Cardiac ventricle fibroblast (primary cell): ENCODE data around the gene TIGIT. TPM values are rescaled to one million over a fixed set of nuclear protein-coding genes. Genes with fewer than 3 reads are reported as not detected.

Source experiments
- total RNA-seq: library from RNA; depleted of rRNA; stranded (reverse); fragments of >200 nt; gene quantifications from 2 replicates; pipeline ENCODE4 v1.2.3, GENCODE V29; 2015

The TIGIT gene
- total RNA-seq, result not detected in 2 replicates

DNA sequence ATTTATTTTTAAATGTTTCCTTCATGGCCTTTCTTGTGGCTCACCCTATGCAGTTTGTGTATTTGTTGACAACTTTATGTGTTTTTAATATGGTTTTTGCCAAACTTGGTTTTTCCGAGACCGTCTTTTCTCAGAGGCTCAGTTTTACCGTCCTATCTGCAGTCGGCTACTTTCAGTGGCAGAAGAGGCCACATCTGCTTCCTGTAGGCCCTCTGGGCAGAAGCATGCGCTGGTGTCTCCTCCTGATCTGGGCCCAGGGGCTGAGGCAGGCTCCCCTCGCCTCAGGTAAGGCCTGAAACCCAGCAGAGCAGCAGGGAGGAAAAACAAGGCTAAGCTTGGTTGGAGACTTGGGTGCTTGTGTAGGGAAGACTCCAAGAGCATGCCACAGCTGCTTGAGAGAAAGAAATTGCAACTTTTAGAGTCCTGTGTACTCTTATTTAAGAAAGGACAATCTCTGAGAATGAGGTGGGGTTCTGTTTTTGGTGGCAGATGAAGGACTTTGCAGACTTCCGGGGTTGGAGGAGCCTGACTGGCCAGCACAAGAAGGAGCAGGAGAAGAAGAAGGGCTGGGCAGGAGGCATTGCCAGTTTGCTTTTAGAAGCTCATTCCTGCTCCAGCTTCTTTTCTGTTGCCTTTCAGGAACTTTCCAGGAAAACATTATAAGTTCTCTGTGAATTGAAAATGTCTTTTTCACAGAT, at the start of gene TIGIT:
TSS of gene TIGIT (plus strand) at position 191 of the 698 bp plus-strand sequence. CDS start at position 225, 34 bp downstream.

Other genes starting within 250 kb of the TIGIT start
- gene CCDC191, start 237.5 kb upstream of the TIGIT start, total RNA-seq, result 1.4 and 1.5 TPM in 2 replicates
- 7.1 and 13.5 TPM in 2 replicates for gene QTRT2, start 237.3 kb upstream of the TIGIT start, total RNA-seq
- not detected in 2 replicates for gene DRD3, start 115.0 kb upstream of the TIGIT start, total RNA-seq
- gene ZNF80, start 56.5 kb upstream of the TIGIT start, total RNA-seq, result not detected in 2 replicates